Stimulated activated CD8-positive, alpha-beta memory T cell treated with anti-CD3 and anti-CD28 coated beads, Interleukin-15, amount 100 ng/mL, for 4 hours (primary cell): Measurements from ENCODE around the gene ELP4.

Experiments used
- DNase-seq, 2 donors: peaks; one replicate each; pipeline ENCODE4 v3.0.0-alpha.2; 2020; ENCODE audit warnings: low read depth in 2 of 2

Gene ELP4

GRCh38 chr11:31772412-31772811 is 262.8 kb downstream of the ELP4 start:
- DNase-seq: no peak

- DNase-seq: no peak
Measured at GRCh38 chr11:31779374-31779791, 269.8 kb downstream of the ELP4 start.

GRCh38 chr11:31780078-31780477 is 270.5 kb downstream of the ELP4 start:
- DNase-seq: no peak

GRCh38 chr11:31780480-31780971 is 271.0 kb downstream of the ELP4 start:
- no peak for DNase-seq

GRCh38 chr11:31782257-31782656 is 272.7 kb downstream of the ELP4 start:
- no peak for DNase-seq

- DNase-seq: no peak
Measured at GRCh38 chr11:31783252-31783651, 273.7 kb downstream of the ELP4 start.

- DNase-seq: no peak
Measured at GRCh38 chr11:31784611-31785010, 275.0 kb downstream of the ELP4 start.

- DNase-seq: no peak
Measured at GRCh38 chr11:31786996-31787685, 277.6 kb downstream of the ELP4 start.

GRCh38 chr11:31788085-31788484 is 278.5 kb downstream of the ELP4 start:
- DNase-seq: no peak

GRCh38 chr11:31790649-31791048 is 281.1 kb downstream of the ELP4 start:
- DNase-seq: no peak

GRCh38 chr11:31792036-31792435 is 282.5 kb downstream of the ELP4 start:
- no peak for DNase-seq

GRCh38 chr11:31792456-31792855 is 282.9 kb downstream of the ELP4 start:
- DNase-seq: no peak

- DNase-seq: no peak
Measured at GRCh38 chr11:31793264-31793663, 283.7 kb downstream of the ELP4 start.

GRCh38 chr11:31794548-31794947 is 285.0 kb downstream of the ELP4 start:
- no peak for DNase-seq

- no peak for DNase-seq
Measured at GRCh38 chr11:31795706-31796498, 286.3 kb downstream of the ELP4 start.

- DNase-seq: no peak
Measured at GRCh38 chr11:31796499-31797189, 287.1 kb downstream of the ELP4 start.

- DNase-seq: no peak
Measured at GRCh38 chr11:31797190-31798056, 287.9 kb downstream of the ELP4 start.

GRCh38 chr11:31798057-31798553 is 288.5 kb downstream of the ELP4 start:
- no peak for DNase-seq

- DNase-seq: no peak
Measured at GRCh38 chr11:31798554-31799434, 289.2 kb downstream of the ELP4 start.
